ENCODE results near the gene CDH4. TPM values are rescaled to one million over a fixed set of nuclear protein-coding genes. Genes with fewer than 3 reads are reported as not detected.

The CDH4 gene
- total RNA-seq, 1 donor from 2014 or later: 8.3 TPM

DNA sequence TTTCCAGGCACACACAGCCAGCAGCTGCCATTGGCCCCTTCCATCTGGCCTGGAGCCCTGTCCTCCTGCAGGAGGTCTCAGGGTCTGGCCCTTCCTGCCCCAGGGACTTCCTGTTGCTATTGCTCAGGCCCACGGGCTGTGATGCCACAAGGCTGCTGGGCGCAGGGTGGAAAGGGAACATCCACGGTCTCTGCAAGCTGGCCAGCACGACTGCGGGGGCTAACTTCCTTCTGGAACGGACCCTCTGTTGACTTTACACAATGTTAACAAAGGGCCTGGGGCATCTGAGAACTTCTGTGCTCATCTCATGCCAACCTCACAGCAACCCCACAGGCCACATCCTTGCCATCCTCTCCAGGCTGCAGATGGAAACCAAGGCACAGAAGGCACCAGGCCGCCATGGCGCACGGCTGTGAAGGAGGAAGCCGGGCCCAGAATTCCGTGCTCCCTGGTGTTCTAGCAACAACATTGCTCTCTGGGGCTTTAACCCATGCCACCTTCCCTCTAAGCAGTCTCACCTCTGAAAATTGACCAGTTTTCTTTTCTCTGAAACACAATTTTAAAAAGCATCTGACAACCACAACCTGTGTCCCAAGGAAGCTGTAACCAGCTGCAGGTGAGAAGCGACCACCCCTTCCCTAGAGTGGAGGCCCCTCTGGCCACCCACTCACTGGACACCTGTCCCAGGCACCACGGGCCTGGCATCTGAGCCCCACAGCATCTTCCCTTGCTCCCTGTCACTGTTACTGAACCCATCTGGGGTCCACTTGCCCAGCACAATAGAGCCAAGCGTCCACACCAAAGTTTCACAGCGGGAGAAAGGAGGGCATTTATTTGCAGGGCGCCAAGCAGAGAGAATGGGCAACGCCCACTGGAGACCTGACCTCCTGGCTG lies 261.3 kb downstream of the CDH4 start:
- H3K27me3 Mint-ChIP-seq: peaks cover 11% of the 10 kb centered on the region
- no peak overlapping the region for H3K4me3 Mint-ChIP-seq
- H3K4me1 Mint-ChIP-seq (ENCODE audit: unreplicated experiment): peaks cover 15% of the 10 kb centered on the region

DNA sequence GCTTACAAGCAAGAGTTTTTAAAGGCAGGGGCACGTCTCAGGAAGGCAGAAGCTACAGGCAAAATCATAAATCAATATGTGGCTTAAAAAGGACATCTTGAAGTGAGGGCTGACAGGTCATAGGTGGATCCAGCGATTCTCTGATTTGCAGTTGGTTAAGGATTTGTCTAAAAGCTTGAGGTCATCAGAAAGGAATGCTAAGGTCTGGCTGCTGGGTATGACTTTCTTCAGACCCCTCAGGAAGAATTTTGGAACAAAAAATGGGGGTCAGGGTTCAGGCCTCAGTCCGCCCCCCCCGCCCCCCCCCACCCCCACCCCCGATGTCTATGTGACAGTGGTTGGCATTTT lies 261.9 kb downstream of the CDH4 start:
- Mint-ChIP-seq H3K27ac (no peak overlapping the region), H3K27me3 (peaks cover 15% of the 10 kb centered on the region), H3K36me3 (no peaks in the 10 kb centered on the region), H3K4me3 (no peak overlapping the region), H3K9me3 (no peaks in the 10 kb centered on the region), H3K4me1 (ENCODE audit: unreplicated experiment) (peaks cover 15% of the 10 kb centered on the region)
- TF ChIP-seq, protein P1, sequence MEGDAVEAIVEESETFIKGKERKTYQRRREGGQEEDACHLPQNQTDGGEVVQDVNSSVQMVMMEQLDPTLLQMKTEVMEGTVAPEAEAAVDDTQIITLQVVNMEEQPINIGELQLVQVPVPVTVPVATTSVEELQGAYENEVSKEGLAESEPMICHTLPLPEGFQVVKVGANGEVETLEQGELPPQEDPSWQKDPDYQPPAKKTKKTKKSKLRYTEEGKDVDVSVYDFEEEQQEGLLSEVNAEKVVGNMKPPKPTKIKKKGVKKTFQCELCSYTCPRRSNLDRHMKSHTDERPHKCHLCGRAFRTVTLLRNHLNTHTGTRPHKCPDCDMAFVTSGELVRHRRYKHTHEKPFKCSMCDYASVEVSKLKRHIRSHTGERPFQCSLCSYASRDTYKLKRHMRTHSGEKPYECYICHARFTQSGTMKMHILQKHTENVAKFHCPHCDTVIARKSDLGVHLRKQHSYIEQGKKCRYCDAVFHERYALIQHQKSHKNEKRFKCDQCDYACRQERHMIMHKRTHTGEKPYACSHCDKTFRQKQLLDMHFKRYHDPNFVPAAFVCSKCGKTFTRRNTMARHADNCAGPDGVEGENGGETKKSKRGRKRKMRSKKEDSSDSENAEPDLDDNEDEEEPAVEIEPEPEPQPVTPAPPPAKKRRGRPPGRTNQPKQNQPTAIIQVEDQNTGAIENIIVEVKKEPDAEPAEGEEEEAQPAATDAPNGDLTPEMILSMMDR (conservative IDR thresholded peaks at IDR 0.05): no peak
- DNase-seq (ENCODE audit: extremely low spot score, unreplicated experiment): no peak

More for the DNA sequence above, 261.3 kb downstream of the CDH4 start:
- TF ChIP-seq, protein P1 (conservative IDR thresholded peaks at IDR 0.05): no peak
- Mint-ChIP-seq H3K9me3 (no peaks in the 10 kb centered on the region), H3K36me3 (no peaks in the 10 kb centered on the region), H3K27ac (no peak overlapping the region)
- no peak for DNase-seq (ENCODE audit: extremely low spot score, unreplicated experiment)

DNA sequence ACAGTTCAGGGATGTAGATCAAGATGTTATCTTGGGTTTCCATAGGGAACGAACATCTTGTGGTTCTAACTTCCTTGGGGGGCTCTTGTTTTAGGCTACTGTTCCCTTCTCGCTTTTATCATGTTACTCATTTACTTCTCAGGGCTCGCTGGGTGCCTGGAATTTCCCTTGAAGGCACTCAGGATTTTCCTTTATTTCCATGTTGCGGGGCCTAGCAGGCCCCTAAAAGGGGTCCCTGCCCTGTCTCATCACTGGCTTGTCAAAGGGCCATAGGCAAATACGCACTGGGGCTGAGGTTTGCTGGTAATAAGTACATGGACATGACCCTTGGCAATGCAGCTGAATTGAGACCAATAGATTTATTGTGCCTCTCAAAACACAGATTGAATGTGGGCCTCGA lies 262.3 kb downstream of the CDH4 start:
- Mint-ChIP-seq H3K9me3 (no peaks in the 10 kb centered on the region), H3K36me3 (no peaks in the 10 kb centered on the region), H3K4me3 (no peak overlapping the region), H3K4me1 (ENCODE audit: unreplicated experiment) (peaks cover 15% of the 10 kb centered on the region), H3K27me3 (peaks cover 15% of the 10 kb centered on the region), H3K27ac (no peak overlapping the region)
- no peak for DNase-seq (ENCODE audit: extremely low spot score, unreplicated experiment)
- TF ChIP-seq, protein P1 (conservative IDR thresholded peaks at IDR 0.05): no peak

DNA sequence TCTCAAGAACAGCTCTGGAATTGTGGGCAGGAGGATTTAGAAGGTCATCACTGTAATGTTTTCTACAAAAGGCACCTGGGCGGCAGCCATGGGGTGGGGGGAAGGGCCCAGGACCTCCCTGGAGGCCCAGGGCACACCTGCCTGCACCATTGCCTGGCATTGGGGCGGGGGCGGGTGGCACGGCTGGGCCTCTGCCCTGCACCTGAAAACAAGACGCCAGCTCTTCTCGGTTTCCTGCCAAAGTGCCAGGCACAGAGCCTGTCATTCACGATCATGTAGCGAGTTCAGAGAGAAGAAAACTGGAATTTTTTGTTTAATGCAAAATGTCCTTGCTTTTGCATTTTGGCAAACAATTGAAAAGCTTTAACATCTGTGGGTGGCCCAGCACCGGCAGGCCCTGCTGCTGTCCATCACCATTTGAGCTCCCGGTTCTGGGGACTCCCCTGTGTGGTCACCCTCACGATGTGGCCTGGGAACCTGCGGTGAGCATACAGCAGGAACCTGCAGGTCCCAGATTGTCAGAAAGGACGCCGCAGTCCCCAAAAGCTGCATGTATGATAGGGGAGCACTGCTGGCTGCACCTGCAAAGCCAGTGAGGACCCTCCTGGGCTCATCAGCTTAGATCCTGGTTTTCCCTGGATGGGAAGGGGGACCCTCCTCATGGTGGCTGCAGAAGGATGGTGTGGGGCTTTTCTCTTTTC lies 262.9 kb downstream of the CDH4 start:
- Mint-ChIP-seq H3K27ac (no peak overlapping the region), H3K4me3 (no peak overlapping the region), H3K36me3 (no peaks in the 10 kb centered on the region), H3K4me1 (ENCODE audit: unreplicated experiment) (peaks cover 11% of the 10 kb centered on the region), H3K9me3 (no peaks in the 10 kb centered on the region), H3K27me3 (peaks cover 11% of the 10 kb centered on the region)
- DNase-seq (ENCODE audit: extremely low spot score, unreplicated experiment): no peak
- TF ChIP-seq, protein P1 (conservative IDR thresholded peaks at IDR 0.05): no peak

DNA sequence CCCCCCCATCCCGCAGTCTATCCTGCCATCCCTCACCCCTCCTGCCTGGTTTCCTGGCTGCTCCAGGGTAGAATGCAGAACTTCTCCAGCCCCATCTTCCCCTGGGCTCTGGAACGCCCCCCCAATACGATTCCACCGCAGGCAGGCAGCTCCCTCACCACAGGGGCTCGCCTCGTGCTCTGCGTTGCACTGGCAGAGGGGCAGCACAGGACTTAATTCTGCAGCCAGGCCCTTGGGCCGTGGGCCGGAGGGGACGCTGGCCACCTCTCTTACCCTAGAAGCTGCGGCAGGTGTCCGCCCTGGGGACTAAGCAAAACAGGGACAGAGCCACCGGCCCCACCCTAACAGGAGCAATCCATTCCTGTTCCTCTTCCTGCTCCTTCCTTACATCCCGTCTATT lies 263.9 kb downstream of the CDH4 start:
- Mint-ChIP-seq H3K4me1 (ENCODE audit: unreplicated experiment) (peaks cover 10% of the 10 kb centered on the region), H3K4me3 (no peak overlapping the region), H3K36me3 (no peaks in the 10 kb centered on the region), H3K9me3 (no peaks in the 10 kb centered on the region), H3K27ac (no peak overlapping the region), H3K27me3 (peaks cover 7% of the 10 kb centered on the region)
- no peak for DNase-seq (ENCODE audit: extremely low spot score, unreplicated experiment)
- TF ChIP-seq, protein P1 (conservative IDR thresholded peaks at IDR 0.05): no peak
